GM23338 (cell line): ENCODE data around the gene LIMCH1. TPM values are rescaled to one million over a fixed set of nuclear protein-coding genes. Genes with fewer than 3 reads are reported as not detected.

ENCODE experiments used
- ATAC-seq: fragments of 200-7000 bp; cut with Tn5 transposase; 3 replicates; pipeline ENCODE4 v1.9.1; 2020
- DNase-seq: peaks from one replicate; pipeline ENCODE4 v3.0.0-alpha.2; 2015; ENCODE audit warnings: low spot score
- H2AFZ ChIP-seq: fragments of 200-600 bp; sonication (generic); 2 replicates; pipeline ENCODE4 v1.8.0; 2016; ENCODE audit warnings: antibody characterized with exemption, mild to moderate bottlenecking, moderate library complexity
- H3F3A ChIP-seq: fragments of 200-600 bp; sonication (generic); replicated peaks from 2 replicates; pipeline ENCODE4 v1.8.0; 2017; ENCODE audit warnings: antibody characterized with exemption, mixed run types, low read depth
- H3K27ac ChIP-seq: fragments of 200-600 bp; sonication (generic); 2 replicates; pipeline ENCODE4 v1.6.1; 2016; ENCODE audit warnings: low read depth
- H3K27me3 ChIP-seq: fragments of 200-600 bp; sonication (generic); 2 replicates; pipeline ENCODE4 v1.8.0; 2016; ENCODE audit warnings: mild to moderate bottlenecking, mixed run types, moderate library complexity; ENCODE audit not compliant: insufficient read depth
- H3K36me3 ChIP-seq: fragments of 200-600 bp; sonication (generic); 2 replicates; pipeline ENCODE4 v1.8.0; 2016; ENCODE audit warnings: mild to moderate bottlenecking; ENCODE audit not compliant: insufficient read depth
- H3K4me1 ChIP-seq: fragments of 200-600 bp; sonication (generic); 2 replicates; pipeline ENCODE4 v1.8.0; 2016; ENCODE audit warnings: mild to moderate bottlenecking, moderate library complexity; ENCODE audit not compliant: insufficient read depth
- H3K4me2 ChIP-seq: fragments of 200-600 bp; sonication (generic); 2 replicates; pipeline ENCODE4 v1.7.1; 2017; ENCODE audit warnings: mixed run types
- H3K4me3 ChIP-seq: fragments of 200-600 bp; sonication (generic); 2 replicates; pipeline ENCODE4 v1.6.1; 2016; ENCODE audit warnings: mixed run types
- H3K79me2 ChIP-seq: fragments of 200-600 bp; sonication (generic); replicated peaks from 2 replicates; pipeline ENCODE4 v1.8.0; 2017; ENCODE audit warnings: mild to moderate bottlenecking; ENCODE audit not compliant: insufficient read depth
- H3K9me2 ChIP-seq: fragments of 200-600 bp; sonication (generic); 2 replicates; pipeline ENCODE4 v1.8.0; 2017; ENCODE audit not compliant: insufficient read depth
- H4K20me1 ChIP-seq: fragments of 200-600 bp; sonication (generic); replicated peaks from 2 replicates; pipeline ENCODE4 v1.8.0; 2017; ENCODE audit warnings: mild to moderate bottlenecking; ENCODE audit not compliant: insufficient read depth
- H3K27ac Mint-ChIP-seq: 2 replicates; pipeline ENCODE4 v1.8.0; 2020; ENCODE audit warnings: inconsistent platforms, mild to moderate bottlenecking, moderate library complexity, mixed read lengths
- H3K27me3 Mint-ChIP-seq: 3 replicates; pipeline ENCODE4 v1.8.0; 2022; ENCODE audit warnings: low read depth, mild to moderate bottlenecking, moderate library complexity, mixed read lengths, inconsistent platforms; ENCODE audit not compliant: insufficient read depth, poor library complexity
- H3K36me3 Mint-ChIP-seq: 3 replicates; pipeline ENCODE4 v1.8.0; 2021; ENCODE audit warnings: low read depth, mild to moderate bottlenecking, inconsistent platforms, moderate library complexity, mixed read lengths
- H3K4me1 Mint-ChIP-seq: 3 replicates; pipeline ENCODE4 v1.8.0; 2020; ENCODE audit warnings: mild to moderate bottlenecking, inconsistent platforms, mixed read lengths
- H3K4me3 Mint-ChIP-seq: 3 replicates; pipeline ENCODE4 v1.8.0; 2021; ENCODE audit warnings: moderate library complexity, mild to moderate bottlenecking, inconsistent platforms, mixed read lengths
- H3K9me3 Mint-ChIP-seq: 3 replicates; pipeline ENCODE4 v1.8.0; 2020; ENCODE audit warnings: moderate library complexity, mild to moderate bottlenecking, inconsistent platforms, mixed read lengths
- NANOG ChIP-seq: IDR thresholded peaks from 2 replicates; pipeline ENCODE4 v1.6.1; 2016; ENCODE audit warnings: antibody characterized with exemption, borderline replicate concordance
- POLR2AphosphoS5 ChIP-seq: IDR thresholded peaks from 2 replicates; pipeline ENCODE4 v1.6.1; 2016; ENCODE audit warnings: antibody characterized with exemption, low read depth
- ZNF114 ChIP-seq: fragments of 250-450 bp; sonication (Bioruptor Pico); IDR thresholded peaks from 2 replicates; pipeline ENCODE4 v1.5.0; 2020; ENCODE audit warnings: mild to moderate bottlenecking, moderate library complexity
- ZNF331 ChIP-seq: fragments of 250-450 bp; sonication (Bioruptor Pico); IDR thresholded peaks from 2 replicates; pipeline ENCODE4 v1.5.0; 2020; ENCODE audit warnings: low read depth, mild to moderate bottlenecking, moderate library complexity
- polyA plus RNA-seq: library from polyadenylated mRNA; unstranded; fragments of >200 nt; fragmentation: Nextera tagmentation; extraction: Ambion mirVana; gene quantifications from 2 replicates; pipeline ENCODE4 v1.2.1, GENCODE V29; 2016
- total RNA-seq: library from RNA; depleted of rRNA; stranded (reverse); fragments of >200 nt; shearing (Covaris generic); gene quantifications from 2 replicates; pipeline ENCODE4 v1.2.3, GENCODE V29; 2014
- TF ChIP-seq, protein P1 (sequence below): fragments of 250-450 bp; sonication (Bioruptor Pico); IDR thresholded peaks from 2 replicates; pipeline ENCODE4 v1.5.0; 2020; ENCODE audit warnings: mild to moderate bottlenecking, moderate library complexity
- TF ChIP-seq, protein P2 (sequence below): IDR thresholded peaks from 2 replicates; pipeline ENCODE4 v1.6.1; 2016; ENCODE audit warnings: antibody characterized with exemption
- TF ChIP-seq, protein P3 (sequence below): IDR thresholded peaks from one replicate; pipeline ENCODE4 v1.6.1; 2018; ENCODE audit warnings: antibody characterized with exemption; ENCODE audit not compliant: unreplicated experiment
- TF ChIP-seq, protein P4 (sequence below), 2 experiments: fragments of 200-600 bp in 1 of 2; sonication (generic) in 1 of 2; conservative IDR thresholded peaks; 2 replicates each; pipeline versions ENCODE4 v1.5.1 to v1.6.1; 2016 to 2017; ENCODE audit warnings: antibody characterized with exemption in 2 of 2, low read depth in 2 of 2, mild to moderate bottlenecking in 2 of 2, moderate library complexity in 1 of 2

Gene LIMCH1
- total and polyA plus RNA-seq, 2 experiments from 2014 or later: 1.5 TPM

DNA sequence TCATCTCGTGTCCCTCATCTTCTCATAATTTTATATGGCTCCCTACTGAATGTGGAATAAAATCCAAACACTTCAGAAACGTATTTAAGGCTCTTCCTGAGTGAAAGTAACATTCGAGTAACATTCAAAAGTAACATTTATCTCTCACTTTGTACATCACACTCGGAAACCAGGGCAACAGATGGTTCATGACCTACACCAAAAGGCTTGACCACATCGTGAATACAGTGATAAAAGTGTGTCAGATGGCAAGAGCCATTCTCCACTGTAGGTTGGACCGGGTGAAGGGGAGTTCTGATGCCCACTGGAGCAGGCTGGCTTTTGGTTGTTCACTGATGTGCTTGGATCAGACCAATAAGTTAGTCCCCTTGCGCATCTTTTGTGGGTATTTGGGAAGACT, 5.6 kb upstream of the LIMCH1 start:
- Histone ChIP-seq H3F3A (no peaks in the 10 kb centered on the region), H4K20me1 (no peaks in the 10 kb centered on the region), H3K27me3 (no peaks in the 10 kb centered on the region), H3K79me2 (no peaks in the 10 kb centered on the region), H3K4me2 (no peak overlapping the region), H3K9me2 (0 out of 2 replicates have a peak, but pooled peaks cover 6% of the 10 kb centered on the region), H3K36me3 (no peaks in the 10 kb centered on the region), H3K27ac (no peak overlapping the region), H3K4me1 (peaks cover 11% of the 10 kb centered on the region; the same call in 1 of the 2 replicates), H2AFZ (no peak overlapping the region), H3K4me3 (no peak overlapping the region)
- Mint-ChIP-seq H3K27me3 (no peaks in the 10 kb centered on the region), H3K4me3 (no peak overlapping the region), H3K9me3 (no peaks in the 10 kb centered on the region), H3K4me1 (peaks cover 5% of the 10 kb centered on the region; the same call in 1 of the 3 replicates), H3K36me3 (no peaks in the 10 kb centered on the region), H3K27ac (no peak overlapping the region)
- DNase-seq (no peak), ATAC-seq (no peak)
- TF ChIP-seq POLR2AphosphoS5 (no peak), ZNF114 (no peak), NANOG (no peak), ZNF331 (CRISPR knock-in tag) (no peak)
- TF ChIP-seq, protein P1, sequence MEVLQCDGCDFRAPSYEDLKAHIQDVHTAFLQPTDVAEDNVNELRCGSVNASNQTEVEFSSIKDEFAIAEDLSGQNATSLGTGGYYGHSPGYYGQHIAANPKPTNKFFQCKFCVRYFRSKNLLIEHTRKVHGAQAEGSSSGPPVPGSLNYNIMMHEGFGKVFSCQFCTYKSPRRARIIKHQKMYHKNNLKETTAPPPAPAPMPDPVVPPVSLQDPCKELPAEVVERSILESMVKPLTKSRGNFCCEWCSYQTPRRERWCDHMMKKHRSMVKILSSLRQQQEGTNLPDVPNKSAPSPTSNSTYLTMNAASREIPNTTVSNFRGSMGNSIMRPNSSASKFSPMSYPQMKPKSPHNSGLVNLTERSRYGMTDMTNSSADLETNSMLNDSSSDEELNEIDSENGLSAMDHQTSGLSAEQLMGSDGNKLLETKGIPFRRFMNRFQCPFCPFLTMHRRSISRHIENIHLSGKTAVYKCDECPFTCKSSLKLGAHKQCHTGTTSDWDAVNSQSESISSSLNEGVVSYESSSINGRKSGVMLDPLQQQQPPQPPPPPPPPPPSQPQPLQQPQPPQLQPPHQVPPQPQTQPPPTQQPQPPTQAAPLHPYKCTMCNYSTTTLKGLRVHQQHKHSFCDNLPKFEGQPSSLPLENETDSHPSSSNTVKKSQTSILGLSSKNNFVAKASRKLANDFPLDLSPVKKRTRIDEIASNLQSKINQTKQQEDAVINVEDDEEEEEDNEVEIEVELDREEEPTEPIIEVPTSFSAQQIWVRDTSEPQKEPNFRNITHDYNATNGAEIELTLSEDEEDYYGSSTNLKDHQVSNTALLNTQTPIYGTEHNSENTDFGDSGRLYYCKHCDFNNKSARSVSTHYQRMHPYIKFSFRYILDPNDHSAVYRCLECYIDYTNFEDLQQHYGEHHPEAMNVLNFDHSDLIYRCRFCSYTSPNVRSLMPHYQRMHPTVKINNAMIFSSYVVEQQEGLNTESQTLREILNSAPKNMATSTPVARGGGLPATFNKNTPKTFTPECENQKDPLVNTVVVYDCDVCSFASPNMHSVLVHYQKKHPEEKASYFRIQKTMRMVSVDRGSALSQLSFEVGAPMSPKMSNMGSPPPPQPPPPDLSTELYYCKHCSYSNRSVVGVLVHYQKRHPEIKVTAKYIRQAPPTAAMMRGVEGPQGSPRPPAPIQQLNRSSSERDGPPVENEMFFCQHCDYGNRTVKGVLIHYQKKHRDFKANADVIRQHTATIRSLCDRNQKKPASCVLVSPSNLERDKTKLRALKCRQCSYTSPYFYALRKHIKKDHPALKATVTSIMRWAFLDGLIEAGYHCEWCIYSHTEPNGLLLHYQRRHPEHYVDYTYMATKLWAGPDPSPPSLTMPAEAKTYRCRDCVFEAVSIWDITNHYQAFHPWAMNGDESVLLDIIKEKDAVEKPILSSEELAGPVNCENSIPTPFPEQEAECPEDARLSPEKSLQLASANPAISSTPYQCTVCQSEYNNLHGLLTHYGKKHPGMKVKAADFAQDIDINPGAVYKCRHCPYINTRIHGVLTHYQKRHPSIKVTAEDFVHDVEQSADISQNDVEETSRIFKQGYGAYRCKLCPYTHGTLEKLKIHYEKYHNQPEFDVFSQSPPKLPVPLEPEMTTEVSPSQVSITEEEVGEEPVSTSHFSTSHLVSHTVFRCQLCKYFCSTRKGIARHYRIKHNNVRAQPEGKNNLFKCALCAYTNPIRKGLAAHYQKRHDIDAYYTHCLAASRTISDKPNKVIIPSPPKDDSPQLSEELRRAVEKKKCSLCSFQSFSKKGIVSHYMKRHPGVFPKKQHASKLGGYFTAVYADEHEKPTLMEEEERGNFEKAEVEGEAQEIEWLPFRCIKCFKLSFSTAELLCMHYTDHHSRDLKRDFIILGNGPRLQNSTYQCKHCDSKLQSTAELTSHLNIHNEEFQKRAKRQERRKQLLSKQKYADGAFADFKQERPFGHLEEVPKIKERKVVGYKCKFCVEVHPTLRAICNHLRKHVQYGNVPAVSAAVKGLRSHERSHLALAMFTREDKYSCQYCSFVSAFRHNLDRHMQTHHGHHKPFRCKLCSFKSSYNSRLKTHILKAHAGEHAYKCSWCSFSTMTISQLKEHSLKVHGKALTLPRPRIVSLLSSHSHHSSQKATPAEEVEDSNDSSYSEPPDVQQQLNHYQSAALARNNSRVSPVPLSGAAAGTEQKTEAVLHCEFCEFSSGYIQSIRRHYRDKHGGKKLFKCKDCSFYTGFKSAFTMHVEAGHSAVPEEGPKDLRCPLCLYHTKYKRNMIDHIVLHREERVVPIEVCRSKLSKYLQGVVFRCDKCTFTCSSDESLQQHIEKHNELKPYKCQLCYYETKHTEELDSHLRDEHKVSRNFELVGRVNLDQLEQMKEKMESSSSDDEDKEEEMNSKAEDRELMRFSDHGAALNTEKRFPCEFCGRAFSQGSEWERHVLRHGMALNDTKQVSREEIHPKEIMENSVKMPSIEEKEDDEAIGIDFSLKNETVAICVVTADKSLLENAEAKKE (CRISPR knock-in tag): no peak
- TF ChIP-seq, protein P2, sequence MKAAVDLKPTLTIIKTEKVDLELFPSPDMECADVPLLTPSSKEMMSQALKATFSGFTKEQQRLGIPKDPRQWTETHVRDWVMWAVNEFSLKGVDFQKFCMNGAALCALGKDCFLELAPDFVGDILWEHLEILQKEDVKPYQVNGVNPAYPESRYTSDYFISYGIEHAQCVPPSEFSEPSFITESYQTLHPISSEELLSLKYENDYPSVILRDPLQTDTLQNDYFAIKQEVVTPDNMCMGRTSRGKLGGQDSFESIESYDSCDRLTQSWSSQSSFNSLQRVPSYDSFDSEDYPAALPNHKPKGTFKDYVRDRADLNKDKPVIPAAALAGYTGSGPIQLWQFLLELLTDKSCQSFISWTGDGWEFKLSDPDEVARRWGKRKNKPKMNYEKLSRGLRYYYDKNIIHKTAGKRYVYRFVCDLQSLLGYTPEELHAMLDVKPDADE: no peak
- TF ChIP-seq, protein P3, sequence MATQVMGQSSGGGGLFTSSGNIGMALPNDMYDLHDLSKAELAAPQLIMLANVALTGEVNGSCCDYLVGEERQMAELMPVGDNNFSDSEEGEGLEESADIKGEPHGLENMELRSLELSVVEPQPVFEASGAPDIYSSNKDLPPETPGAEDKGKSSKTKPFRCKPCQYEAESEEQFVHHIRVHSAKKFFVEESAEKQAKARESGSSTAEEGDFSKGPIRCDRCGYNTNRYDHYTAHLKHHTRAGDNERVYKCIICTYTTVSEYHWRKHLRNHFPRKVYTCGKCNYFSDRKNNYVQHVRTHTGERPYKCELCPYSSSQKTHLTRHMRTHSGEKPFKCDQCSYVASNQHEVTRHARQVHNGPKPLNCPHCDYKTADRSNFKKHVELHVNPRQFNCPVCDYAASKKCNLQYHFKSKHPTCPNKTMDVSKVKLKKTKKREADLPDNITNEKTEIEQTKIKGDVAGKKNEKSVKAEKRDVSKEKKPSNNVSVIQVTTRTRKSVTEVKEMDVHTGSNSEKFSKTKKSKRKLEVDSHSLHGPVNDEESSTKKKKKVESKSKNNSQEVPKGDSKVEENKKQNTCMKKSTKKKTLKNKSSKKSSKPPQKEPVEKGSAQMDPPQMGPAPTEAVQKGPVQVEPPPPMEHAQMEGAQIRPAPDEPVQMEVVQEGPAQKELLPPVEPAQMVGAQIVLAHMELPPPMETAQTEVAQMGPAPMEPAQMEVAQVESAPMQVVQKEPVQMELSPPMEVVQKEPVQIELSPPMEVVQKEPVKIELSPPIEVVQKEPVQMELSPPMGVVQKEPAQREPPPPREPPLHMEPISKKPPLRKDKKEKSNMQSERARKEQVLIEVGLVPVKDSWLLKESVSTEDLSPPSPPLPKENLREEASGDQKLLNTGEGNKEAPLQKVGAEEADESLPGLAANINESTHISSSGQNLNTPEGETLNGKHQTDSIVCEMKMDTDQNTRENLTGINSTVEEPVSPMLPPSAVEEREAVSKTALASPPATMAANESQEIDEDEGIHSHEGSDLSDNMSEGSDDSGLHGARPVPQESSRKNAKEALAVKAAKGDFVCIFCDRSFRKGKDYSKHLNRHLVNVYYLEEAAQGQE: no peak
- TF ChIP-seq, protein P4, sequence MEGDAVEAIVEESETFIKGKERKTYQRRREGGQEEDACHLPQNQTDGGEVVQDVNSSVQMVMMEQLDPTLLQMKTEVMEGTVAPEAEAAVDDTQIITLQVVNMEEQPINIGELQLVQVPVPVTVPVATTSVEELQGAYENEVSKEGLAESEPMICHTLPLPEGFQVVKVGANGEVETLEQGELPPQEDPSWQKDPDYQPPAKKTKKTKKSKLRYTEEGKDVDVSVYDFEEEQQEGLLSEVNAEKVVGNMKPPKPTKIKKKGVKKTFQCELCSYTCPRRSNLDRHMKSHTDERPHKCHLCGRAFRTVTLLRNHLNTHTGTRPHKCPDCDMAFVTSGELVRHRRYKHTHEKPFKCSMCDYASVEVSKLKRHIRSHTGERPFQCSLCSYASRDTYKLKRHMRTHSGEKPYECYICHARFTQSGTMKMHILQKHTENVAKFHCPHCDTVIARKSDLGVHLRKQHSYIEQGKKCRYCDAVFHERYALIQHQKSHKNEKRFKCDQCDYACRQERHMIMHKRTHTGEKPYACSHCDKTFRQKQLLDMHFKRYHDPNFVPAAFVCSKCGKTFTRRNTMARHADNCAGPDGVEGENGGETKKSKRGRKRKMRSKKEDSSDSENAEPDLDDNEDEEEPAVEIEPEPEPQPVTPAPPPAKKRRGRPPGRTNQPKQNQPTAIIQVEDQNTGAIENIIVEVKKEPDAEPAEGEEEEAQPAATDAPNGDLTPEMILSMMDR (conservative IDR thresholded peaks at IDR 0.05; ENCODE audit: low read depth in 2 of 2): no peak
